GM18511 (cell line): Measurements from ENCODE around the gene CREM.
A peak's percentile ranks its signal among the peaks of the same experiment; 100 is the strongest.

Source experiments
- ATAC-seq: cut with Tn5 transposase; IDR thresholded peaks from one replicate; pipeline ENCODE4 v1.9.1; 2021; ENCODE audit warnings: mild to moderate bottlenecking, moderate library complexity; ENCODE audit not compliant: unreplicated experiment

The CREM gene

GRCh38 chr10:35133586-35133985 is 6.9 kb downstream of the CREM start:
- ATAC-seq, result no peak

- peak; percentile 31 for ATAC-seq
Observed at GRCh38 chr10:35135861-35136260, 9.2 kb downstream of the CREM start.

- ATAC-seq, result peak; percentile 62
Observed at GRCh38 chr10:35136263-35136815, 9.7 kb downstream of the CREM start.

GRCh38 chr10:35140126-35140525 is 13.5 kb downstream of the CREM start:
- ATAC-seq, result no peak

- no peak for ATAC-seq
Observed at GRCh38 chr10:35140727-35141126, 14.1 kb downstream of the CREM start.

GRCh38 chr10:35150308-35150707 is 23.7 kb downstream of the CREM start:
- no peak for ATAC-seq

GRCh38 chr10:35152992-35153391 is 26.3 kb downstream of the CREM start:
- ATAC-seq, result no peak

- ATAC-seq, result no peak
Observed at GRCh38 chr10:35153716-35154115, 27.1 kb downstream of the CREM start.

GRCh38 chr10:35160743-35161142 is 34.1 kb downstream of the CREM start:
- no peak for ATAC-seq

GRCh38 chr10:35161906-35162305 is 35.3 kb downstream of the CREM start:
- no peak for ATAC-seq

GRCh38 chr10:35165136-35165535 is 38.5 kb downstream of the CREM start:
- no peak for ATAC-seq

- ATAC-seq, result no peak
Observed at GRCh38 chr10:35165811-35166210, 39.2 kb downstream of the CREM start.

- ATAC-seq, result no peak
Observed at GRCh38 chr10:35166607-35167006, 40.0 kb downstream of the CREM start.

- ATAC-seq, result no peak
Observed at GRCh38 chr10:35167342-35167741, 40.7 kb downstream of the CREM start.

- no peak for ATAC-seq
Observed at GRCh38 chr10:35172146-35172545, 45.5 kb downstream of the CREM start.

GRCh38 chr10:35172574-35172973 is 45.9 kb downstream of the CREM start:
- no peak for ATAC-seq

GRCh38 chr10:35178331-35178730 is 51.7 kb downstream of the CREM start:
- no peak for ATAC-seq

GRCh38 chr10:35182631-35183510 is 56.2 kb downstream of the CREM start:
- ATAC-seq, result no peak

- ATAC-seq, result peak; percentile 81
Observed at GRCh38 chr10:35184527-35185171, 58.0 kb downstream of the CREM start.

GRCh38 chr10:35185260-35186034 is 58.8 kb downstream of the CREM start:
- ATAC-seq, result peak; percentile 44

GRCh38 chr10:35188954-35189353 is 62.3 kb downstream of the CREM start:
- no peak for ATAC-seq
